ENCODE data around the gene TXNL1. TPM values are rescaled to one million over a fixed set of nuclear protein-coding genes. Genes with fewer than 3 reads are reported as not detected.
A peak's percentile ranks its signal among the peaks of the same experiment; 100 is the strongest.

Gene TXNL1
- total and polyA plus RNA-seq, 4 donors, result 36.4 to 49.6 (median 44.4) TPM

DNA sequence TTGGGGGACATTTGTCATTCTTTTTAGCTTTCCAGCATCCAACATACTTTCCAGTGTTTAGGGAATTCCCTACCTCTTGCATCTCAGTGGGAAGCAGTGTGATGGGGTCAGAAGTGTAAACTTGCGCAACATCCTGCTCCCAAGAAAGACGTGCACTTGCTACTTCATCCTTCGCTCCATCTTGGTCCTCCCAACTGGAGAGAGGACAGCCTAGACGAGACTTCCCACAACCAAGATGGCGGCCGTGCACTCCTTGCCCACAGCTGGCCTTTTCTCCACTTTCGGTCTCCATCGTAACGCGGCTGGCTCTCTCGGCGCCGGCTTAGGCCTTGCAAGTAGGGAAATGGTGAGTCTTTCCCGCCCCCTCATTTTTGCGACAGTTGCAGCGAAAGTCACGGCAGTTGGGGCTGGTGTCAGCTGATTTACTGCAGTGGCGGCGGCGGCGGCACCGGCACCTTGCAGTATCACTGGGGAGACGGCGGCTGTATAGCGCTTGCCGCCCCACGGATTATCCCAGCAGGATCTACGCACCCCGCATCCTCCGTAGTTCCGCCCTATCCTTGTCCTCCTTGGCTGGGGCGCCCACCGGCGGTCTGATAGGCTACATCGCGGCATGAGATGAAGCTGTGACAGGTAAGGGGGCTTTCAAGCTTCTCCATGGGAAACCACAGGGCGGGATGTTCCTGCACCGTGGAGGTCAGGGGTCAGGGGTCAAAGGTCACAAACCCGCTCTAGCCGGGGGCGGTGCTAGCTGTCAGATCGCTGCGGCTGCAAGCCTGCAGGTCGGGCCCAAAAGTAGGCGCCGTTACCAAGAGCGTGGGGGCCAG lies 12.8 kb upstream of the TXNL1 start, which contains the start of gene WDR7:
Gene WDR7, plus strand, starts transcription at position 416 of the 827 bp plus-strand sequence. CDS start 21,157 bp downstream, outside the sequence.
- Histone ChIP-seq H3K27ac (ENCODE audit: low read depth in 1 of 2, low read length in 2 of 2) (peak within 1 kb of the TSS in 1 of 2 donors; percentile 82), H3K4me1 (ENCODE audit: control insufficient read depth in 1 of 2, insufficient read depth in 2 of 2, low read length in 2 of 2) (peaks cover 1 to 3% of the 10 kb centered on the region in 2 donors), H3K27me3 (ENCODE audit: control insufficient read depth in 1 of 2, insufficient read depth in 2 of 2, low read length in 1 of 2) (no peaks in the 10 kb centered on the region), H3K9me3 (ENCODE audit: control insufficient read depth, low read length) (no peaks in the 10 kb centered on the region), H3K4me3 (ENCODE audit: low read length in 2 of 2) (peak within 1 kb of the TSS; percentile 90 to 91), H3K36me3 (ENCODE audit: control insufficient read depth in 1 of 2, insufficient read depth in 2 of 2, low read length in 1 of 2) (no peaks in the 10 kb centered on the region)
- WGBS, 2 donors, result 0 to 1% methylated on average over 47 of the region's 47 CpGs
- intact Hi-C loops (cut with DNase I), result loop anchor here in 1 of 2 donors (1.0 kb wide), 1 partner anchor 13 kb away; the partner anchor contains the start of gene TXNL1
- ATAC-seq (ENCODE audit: low FRiP score) (peak; percentile 99), DNase-seq (peak; percentile 98)

DNA sequence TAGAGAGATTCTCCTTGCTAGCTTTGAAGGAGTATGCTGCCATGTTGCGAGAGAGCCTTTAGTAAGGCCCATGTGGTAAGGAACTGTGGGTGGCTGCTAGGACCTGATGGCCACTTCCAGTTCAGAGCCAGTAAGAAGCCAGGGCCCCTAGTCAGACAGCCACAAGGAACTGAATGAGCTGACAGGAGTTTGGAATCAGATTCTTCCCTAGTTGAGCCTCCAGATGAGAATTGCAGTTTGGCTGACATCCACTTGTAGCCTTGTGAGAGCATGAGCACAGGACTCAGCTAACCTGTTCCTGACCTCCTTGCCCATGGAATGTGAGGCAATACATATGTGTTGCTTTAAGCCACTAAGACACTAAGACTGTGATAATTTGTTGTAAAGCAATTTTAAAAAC lies 11.6 kb upstream of the TXNL1 start:
- Histone ChIP-seq H3K4me3 (ENCODE audit: low read length in 2 of 2) (no peak overlapping the region), H3K36me3 (ENCODE audit: control insufficient read depth in 1 of 2, insufficient read depth in 2 of 2, low read length in 1 of 2) (no peaks in the 10 kb centered on the region), H3K4me1 (ENCODE audit: control insufficient read depth in 1 of 2, insufficient read depth in 2 of 2, low read length in 2 of 2) (peaks cover 1 to 3% of the 10 kb centered on the region in 2 donors), H3K27me3 (ENCODE audit: control insufficient read depth in 1 of 2, insufficient read depth in 2 of 2, low read length in 1 of 2) (no peaks in the 10 kb centered on the region), H3K27ac (ENCODE audit: low read depth in 1 of 2, low read length in 2 of 2) (no peak overlapping the region), H3K9me3 (ENCODE audit: control insufficient read depth, low read length) (no peaks in the 10 kb centered on the region)
- ATAC-seq (ENCODE audit: low FRiP score) (no peak), DNase-seq (no peak)
- 100% methylated on average over 1 of the region's 1 CpG for WGBS, 2 donors
- intact Hi-C loops (cut with DNase I), result no loop called here

DNA sequence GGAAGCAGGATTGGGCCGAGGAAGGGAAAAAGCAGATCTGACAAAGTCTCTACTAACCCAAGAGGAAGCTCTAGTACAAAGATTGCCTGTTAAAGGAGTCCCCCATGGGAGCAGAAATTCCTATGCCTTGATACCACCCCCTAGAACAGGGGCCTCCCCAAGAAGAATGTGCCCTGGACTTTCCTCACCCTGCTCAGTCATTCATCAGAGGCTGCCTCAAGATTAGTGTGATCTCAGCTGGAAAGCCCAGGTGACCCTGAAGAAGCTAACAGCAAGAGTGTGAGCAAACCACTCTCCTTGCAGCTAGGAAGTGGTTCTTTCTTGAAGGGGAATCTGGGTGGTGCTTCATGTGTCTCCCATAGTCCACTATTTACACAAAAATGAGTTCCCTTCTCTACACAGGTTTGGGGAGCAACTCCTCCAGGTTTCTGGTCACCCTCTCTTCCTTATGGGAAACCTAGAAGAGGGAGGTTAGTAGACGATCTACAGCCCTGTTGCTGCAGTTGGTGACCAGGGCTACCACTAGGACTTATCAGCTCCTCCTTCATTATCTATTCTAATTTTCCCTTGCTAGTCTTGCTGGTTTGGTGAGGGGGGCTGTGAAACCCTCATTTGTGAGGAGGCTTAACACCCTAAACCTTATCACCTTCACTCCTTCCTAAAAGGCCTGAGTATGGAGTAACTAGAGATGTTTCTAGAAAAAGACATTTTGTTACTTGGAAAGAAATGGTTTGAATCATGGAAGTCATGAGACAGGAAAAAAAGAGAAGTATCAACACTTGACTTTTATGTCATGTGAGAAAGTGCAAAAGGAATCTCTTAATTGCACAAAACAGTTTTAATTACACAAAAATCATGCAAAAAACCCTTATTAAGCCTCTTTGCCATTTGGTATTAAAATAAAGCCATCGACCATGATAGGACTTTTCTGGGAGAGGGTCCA lies 9.8 kb upstream of the TXNL1 start:
- Histone ChIP-seq H3K27me3 (ENCODE audit: control insufficient read depth in 1 of 2, insufficient read depth in 2 of 2, low read length in 1 of 2) (no peaks in the 10 kb centered on the region), H3K4me1 (ENCODE audit: control insufficient read depth in 1 of 2, insufficient read depth in 2 of 2, low read length in 2 of 2) (peaks cover 0 to 1% of the 10 kb centered on the region in 2 donors), H3K27ac (ENCODE audit: low read depth in 1 of 2, low read length in 2 of 2) (no peak overlapping the region), H3K4me3 (ENCODE audit: low read length in 2 of 2) (no peak overlapping the region), H3K9me3 (ENCODE audit: control insufficient read depth, low read length) (no peaks in the 10 kb centered on the region), H3K36me3 (ENCODE audit: control insufficient read depth in 1 of 2, insufficient read depth in 2 of 2, low read length in 1 of 2) (no peaks in the 10 kb centered on the region)
- ATAC-seq (ENCODE audit: low FRiP score) (no peak), DNase-seq (no peak)
- 78 to 80% methylated on average over 3 of the region's 3 CpGs for WGBS, 2 donors
- intact Hi-C loops (cut with DNase I), result no loop called here

DNA sequence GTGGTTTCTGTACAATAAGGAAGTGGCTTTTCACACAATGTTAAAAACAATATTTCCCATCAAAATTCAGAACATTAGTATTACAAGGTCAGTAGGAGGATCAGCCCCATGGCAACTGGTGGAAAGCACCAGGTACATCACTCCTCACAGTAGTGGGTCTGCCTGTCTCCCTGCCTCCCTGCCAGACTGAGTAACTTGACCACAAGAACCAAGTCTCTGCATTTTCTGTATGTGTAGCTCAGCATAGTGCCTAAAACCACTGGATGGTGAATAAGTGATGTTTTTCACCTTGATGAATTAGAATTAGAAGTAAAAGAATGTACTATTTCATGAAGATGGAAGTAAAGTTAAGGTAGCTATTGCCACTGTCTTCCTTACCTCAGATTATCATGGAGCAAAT lies 8.7 kb upstream of the TXNL1 start:
- intact Hi-C loops (cut with DNase I), result no loop called here
- ATAC-seq (ENCODE audit: low FRiP score), result no peak
- H3K27me3 ChIP-seq (ENCODE audit: control insufficient read depth in 1 of 2, insufficient read depth in 2 of 2, low read length in 1 of 2), result no peaks in the 10 kb centered on the region
- no peaks in the 10 kb centered on the region for H3K36me3 ChIP-seq (ENCODE audit: control insufficient read depth in 1 of 2, insufficient read depth in 2 of 2, low read length in 1 of 2)
- peaks cover 0 to 1% of the 10 kb centered on the region in 2 donors for H3K4me1 ChIP-seq (ENCODE audit: control insufficient read depth in 1 of 2, insufficient read depth in 2 of 2, low read length in 2 of 2)
- no peak for DNase-seq
- H3K4me3 ChIP-seq (ENCODE audit: low read length in 2 of 2), result no peak overlapping the region
- H3K9me3 ChIP-seq (ENCODE audit: control insufficient read depth, low read length), result no peaks in the 10 kb centered on the region
- H3K27ac ChIP-seq (ENCODE audit: low read depth in 1 of 2, low read length in 2 of 2), result no peak overlapping the region

DNA sequence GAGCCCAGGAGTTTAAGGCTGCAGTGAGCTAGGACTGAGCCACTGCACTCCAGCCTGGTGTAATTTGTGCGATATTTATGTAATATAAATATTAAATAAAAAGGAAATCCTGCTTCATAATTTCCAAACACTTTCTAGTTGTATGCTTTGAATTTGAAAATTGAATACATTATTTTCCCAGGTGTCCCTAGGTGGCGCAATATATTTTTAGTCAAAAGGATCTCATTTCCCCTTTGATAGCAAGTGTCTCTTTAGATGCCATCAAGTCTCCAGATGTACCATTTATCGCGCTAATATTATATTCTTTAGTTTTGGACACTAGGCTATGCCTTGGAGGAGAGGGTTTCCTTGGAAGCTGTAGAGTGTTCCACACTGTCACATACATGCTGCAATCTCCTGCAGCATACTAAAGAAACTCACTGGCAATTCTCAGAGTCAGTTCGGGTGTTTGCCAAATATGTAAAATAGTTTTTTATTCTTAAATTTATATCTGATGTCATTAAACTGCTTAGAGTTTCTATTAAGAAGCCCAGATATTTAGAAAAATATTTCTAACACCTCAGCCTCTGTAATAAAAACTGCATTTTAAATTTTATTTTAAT lies 7.1 kb upstream of the TXNL1 start:
- Histone ChIP-seq H3K27ac (ENCODE audit: low read depth in 1 of 2, low read length in 2 of 2) (no peak overlapping the region), H3K9me3 (ENCODE audit: control insufficient read depth, low read length) (no peaks in the 10 kb centered on the region), H3K27me3 (ENCODE audit: control insufficient read depth in 1 of 2, insufficient read depth in 2 of 2, low read length in 1 of 2) (no peaks in the 10 kb centered on the region), H3K4me1 (ENCODE audit: control insufficient read depth in 1 of 2, insufficient read depth in 2 of 2, low read length in 2 of 2) (peaks cover 0 to 1% of the 10 kb centered on the region in 2 donors), H3K4me3 (ENCODE audit: low read length in 2 of 2) (no peak overlapping the region), H3K36me3 (ENCODE audit: control insufficient read depth in 1 of 2, insufficient read depth in 2 of 2, low read length in 1 of 2) (no peaks in the 10 kb centered on the region)
- WGBS, 2 donors, result 64 to 70% methylated on average over 5 of the region's 5 CpGs
- ATAC-seq (ENCODE audit: low FRiP score), result no peak
- intact Hi-C loops (cut with DNase I), result no loop called here
- DNase-seq, result no peak

DNA sequence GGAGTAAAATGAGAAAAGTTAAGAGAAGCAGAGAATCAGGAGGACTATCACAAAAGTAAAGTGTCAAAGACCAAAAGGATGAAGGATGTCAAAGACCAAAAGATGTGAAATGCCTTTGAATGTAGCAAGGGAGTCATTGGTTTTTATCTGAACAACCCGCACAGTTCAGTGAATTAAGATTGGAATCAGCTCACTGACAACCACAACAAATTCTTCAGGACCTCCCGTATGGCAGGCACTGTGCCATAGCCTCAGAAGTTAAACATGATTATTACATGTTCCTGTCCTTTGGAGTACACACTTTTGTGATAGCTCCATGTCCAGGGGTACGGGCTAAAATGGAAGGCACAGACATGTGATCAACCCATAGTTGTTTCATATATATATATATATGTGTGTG lies 5.0 kb upstream of the TXNL1 start:
- H3K27ac ChIP-seq (ENCODE audit: low read depth in 1 of 2, low read length in 2 of 2), result no peak overlapping the region
- intact Hi-C loops (cut with DNase I), result no loop called here

DNA sequence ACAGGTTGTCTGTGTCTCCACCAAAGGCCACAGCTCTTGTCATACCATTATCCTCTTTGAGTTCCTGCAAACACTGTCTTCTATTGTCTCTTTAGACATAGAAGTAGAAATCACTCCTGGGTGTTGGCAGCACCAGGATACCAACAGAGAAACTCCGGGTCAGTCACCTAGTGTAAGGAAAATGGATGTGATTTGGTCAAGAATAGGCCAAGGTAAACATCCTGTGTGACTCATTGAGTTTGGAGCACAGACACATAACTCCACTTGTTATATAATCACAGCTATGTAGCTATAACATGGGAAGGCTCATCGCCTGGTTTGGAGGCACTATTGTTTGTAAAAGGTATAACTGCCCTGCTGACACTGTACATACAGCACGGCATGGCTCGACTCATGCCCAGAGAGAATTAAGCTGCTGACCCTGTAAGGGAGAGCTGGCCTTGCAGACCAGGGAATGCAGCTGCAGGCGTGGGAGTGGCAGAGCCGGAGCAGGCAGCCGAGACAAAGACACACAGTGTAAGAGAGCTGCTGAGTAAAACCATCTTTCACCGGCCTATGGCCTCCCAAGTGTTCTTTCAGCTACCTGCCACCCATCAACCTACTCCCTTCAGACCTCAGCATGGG lies 3.4 kb upstream of the TXNL1 start:
- no peaks in the 10 kb centered on the region for H3K36me3 ChIP-seq (ENCODE audit: control insufficient read depth in 1 of 2, insufficient read depth in 2 of 2, low read length in 1 of 2)
- 62 to 66% methylated on average over 8 of the region's 8 CpGs for WGBS, 2 donors
- no peaks in the 10 kb centered on the region for H3K27me3 ChIP-seq (ENCODE audit: control insufficient read depth in 1 of 2, insufficient read depth in 2 of 2, low read length in 1 of 2)
- no peaks in the 10 kb centered on the region for H3K4me1 ChIP-seq (ENCODE audit: control insufficient read depth in 1 of 2, insufficient read depth in 2 of 2, low read length in 2 of 2)
- no peak for ATAC-seq (ENCODE audit: low FRiP score)
- H3K27ac ChIP-seq (ENCODE audit: low read depth in 1 of 2, low read length in 2 of 2), result no peak overlapping the region
- intact Hi-C loops (cut with DNase I), result no loop called here
- no peak overlapping the region for H3K4me3 ChIP-seq (ENCODE audit: low read length in 2 of 2)
- no peak for DNase-seq
- H3K9me3 ChIP-seq (ENCODE audit: control insufficient read depth, low read length), result no peaks in the 10 kb centered on the region

More for the DNA sequence above, 5.0 kb upstream of the TXNL1 start:
- no peak overlapping the region for H3K4me3 ChIP-seq (ENCODE audit: low read length in 2 of 2)
- 86 to 88% methylated on average over 3 of the region's 3 CpGs for WGBS, 2 donors
- H3K9me3 ChIP-seq (ENCODE audit: control insufficient read depth, low read length), result no peaks in the 10 kb centered on the region
- ATAC-seq (ENCODE audit: low FRiP score) (no peak), DNase-seq (no peak)
- no peaks in the 10 kb centered on the region for H3K4me1 ChIP-seq (ENCODE audit: control insufficient read depth in 1 of 2, insufficient read depth in 2 of 2, low read length in 2 of 2)
- no peaks in the 10 kb centered on the region for H3K36me3 ChIP-seq (ENCODE audit: control insufficient read depth in 1 of 2, insufficient read depth in 2 of 2, low read length in 1 of 2)
- H3K27me3 ChIP-seq (ENCODE audit: control insufficient read depth in 1 of 2, insufficient read depth in 2 of 2, low read length in 1 of 2), result no peaks in the 10 kb centered on the region

DNA sequence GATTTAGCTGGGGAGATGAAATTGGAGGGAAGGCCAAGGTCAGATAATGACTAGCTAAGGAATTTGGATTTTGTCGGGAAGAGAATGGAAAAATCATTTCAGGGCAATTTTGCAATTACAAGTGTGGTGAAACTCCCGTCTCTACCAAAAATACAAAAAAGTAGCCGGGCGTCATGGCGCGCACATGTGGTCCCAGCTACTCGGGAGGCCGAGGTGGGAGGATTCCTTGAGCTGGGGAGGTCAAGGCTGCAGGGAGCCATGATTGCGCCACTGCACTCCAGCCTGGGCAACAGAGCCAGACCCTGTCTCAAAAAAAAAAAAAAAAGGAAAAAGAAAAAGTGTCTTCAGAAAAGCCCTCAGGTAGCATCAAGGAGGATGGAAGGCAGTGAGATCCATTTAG lies 1.2 kb upstream of the TXNL1 start:
- no peak for ATAC-seq (ENCODE audit: low FRiP score)
- 92 to 99% methylated on average over 9 of the region's 9 CpGs for WGBS, 2 donors
- intact Hi-C loops (cut with DNase I), result no loop called here

More for the DNA sequence above, 1.2 kb upstream of the TXNL1 start:
- Histone ChIP-seq H3K4me3 (ENCODE audit: low read length in 2 of 2) (no peak overlapping the region), H3K36me3 (ENCODE audit: control insufficient read depth in 1 of 2, insufficient read depth in 2 of 2, low read length in 1 of 2) (no peaks in the 10 kb centered on the region), H3K4me1 (ENCODE audit: control insufficient read depth in 1 of 2, insufficient read depth in 2 of 2, low read length in 2 of 2) (peaks cover 0 to 3% of the 10 kb centered on the region in 2 donors), H3K9me3 (ENCODE audit: control insufficient read depth, low read length) (no peaks in the 10 kb centered on the region), H3K27ac (ENCODE audit: low read depth in 1 of 2, low read length in 2 of 2) (no peak overlapping the region), H3K27me3 (ENCODE audit: control insufficient read depth in 1 of 2, insufficient read depth in 2 of 2, low read length in 1 of 2) (no peaks in the 10 kb centered on the region)
- DNase-seq, result no peak
